ENCODE results near the gene INSIG1. TPM values are rescaled to one million over a fixed set of nuclear protein-coding genes. Genes with fewer than 3 reads are reported as not detected.

INSIG1 gene
- total and polyA plus RNA-seq, 2 donors (not counting 3 experiments of a cell fraction or from before 2014, with no cell fraction given), result 79.3 to 102 TPM

DNA sequence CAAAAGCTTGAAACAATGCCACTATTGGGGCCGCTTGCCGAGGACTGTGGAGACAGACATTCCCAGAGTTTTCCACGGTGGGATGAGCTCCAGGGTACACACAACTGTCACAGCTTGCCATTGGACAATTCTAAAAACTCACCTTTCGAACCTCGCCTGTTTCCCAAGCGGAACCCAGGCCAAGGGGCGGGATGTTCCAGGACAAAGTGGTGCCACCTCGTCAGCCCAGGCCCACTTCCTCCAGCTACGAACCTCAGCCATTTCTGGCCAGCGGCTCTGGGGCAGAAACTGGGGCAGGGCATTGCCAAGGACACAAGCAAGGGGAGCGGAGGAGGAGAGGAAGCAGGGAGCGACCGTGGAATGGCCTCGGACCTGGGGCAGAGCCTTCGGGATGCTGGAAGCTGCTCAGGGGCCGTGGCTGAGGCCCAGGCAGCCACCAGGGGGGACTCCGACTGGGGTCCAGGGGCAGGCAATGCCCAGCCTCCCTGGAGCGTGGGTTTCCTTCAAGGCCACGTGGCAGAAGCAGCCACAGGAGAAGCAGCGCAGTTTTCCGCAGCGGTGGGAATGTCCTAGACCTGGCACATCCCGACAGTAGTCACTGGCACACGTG, 44.7 kb upstream of the INSIG1 start:
- H3K4me2 ChIP-seq (ENCODE audit: insufficient read depth, low read length), result no peak overlapping the region
- intact Hi-C loops (cut with micrococcal nuclease), result loop anchor here (1.0 kb wide), 2 partner anchors 48 to 63 kb away; no protein-coding TSS in a partner anchor

More for the DNA sequence above, 44.7 kb upstream of the INSIG1 start:
- dilution Hi-C loops (cut with MboI; ENCODE audit: extremely low pct_ligation_motif_present, low sequenced_read_pairs), result no loop called here
- Histone ChIP-seq H3K36me3 (ENCODE audit: control insufficient read depth in 2 of 2, extremely low read depth in 1 of 2, insufficient read depth in 2 of 2, low read length in 2 of 2) (no peaks in the 10 kb centered on the region), H3K27ac (ENCODE audit: insufficient read depth, low read depth, low read length) (no peak overlapping the region), H3K4me3 (replicated peaks in 1 of 3; ENCODE audit: insufficient read depth in 1 of 3, low read depth in 1 of 3, low read length in 3 of 3) (no peak overlapping the region), H3K9me1 (replicated peaks; ENCODE audit: control insufficient read depth, extremely low read depth, insufficient read depth, low read length) (no peaks in the 10 kb centered on the region), H3K9me3 (replicated peaks; ENCODE audit: control insufficient read depth, insufficient read depth, low read length) (no peaks in the 10 kb centered on the region), H3K9ac (replicated peaks; ENCODE audit: extremely low read depth, insufficient read depth, low read length) (no peak overlapping the region), H2AFZ (ENCODE audit: low read depth, low read length) (peak overlapping the region; percentile 3), H4K20me1 (replicated peaks; ENCODE audit: control insufficient read depth, extremely low read depth, insufficient read depth, low read length) (no peaks in the 10 kb centered on the region), H3K4me1 (ENCODE audit: control insufficient read depth, extremely low read depth, insufficient read depth, low read length) (peaks cover 12% of the 10 kb centered on the region), H3K79me2 (ENCODE audit: control insufficient read depth, insufficient read depth, low read length) (no peaks in the 10 kb centered on the region), H3K27me3 (ENCODE audit: control insufficient read depth in 2 of 2, insufficient read depth in 2 of 2, low read length in 2 of 2) (no peaks in the 10 kb centered on the region)
- no peak for DNase-seq (ENCODE audit: low read depth, low spot score)
- no TSS peak for BruUV-seq (replicated peaks)
- TF ChIP-seq, protein P1, sequence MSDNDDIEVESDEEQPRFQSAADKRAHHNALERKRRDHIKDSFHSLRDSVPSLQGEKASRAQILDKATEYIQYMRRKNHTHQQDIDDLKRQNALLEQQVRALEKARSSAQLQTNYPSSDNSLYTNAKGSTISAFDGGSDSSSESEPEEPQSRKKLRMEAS (IDR thresholded peaks at IDR 0.05; ENCODE audit: insufficient read depth, insufficient read length), result no peak
- TF ChIP-seq MYC (IDR thresholded peaks at IDR 0.05; ENCODE audit: low read depth, low read length), result no peak
- no peak for TF ChIP-seq POLR2AphosphoS5 (IDR thresholded peaks at IDR 0.05; ENCODE audit: insufficient read depth, low read depth, low read length)
- TF ChIP-seq FOS (IDR thresholded peaks at IDR 0.05; ENCODE audit: borderline replicate concordance, insufficient read depth, low read length), result no peak
- TF ChIP-seq, protein P2, sequence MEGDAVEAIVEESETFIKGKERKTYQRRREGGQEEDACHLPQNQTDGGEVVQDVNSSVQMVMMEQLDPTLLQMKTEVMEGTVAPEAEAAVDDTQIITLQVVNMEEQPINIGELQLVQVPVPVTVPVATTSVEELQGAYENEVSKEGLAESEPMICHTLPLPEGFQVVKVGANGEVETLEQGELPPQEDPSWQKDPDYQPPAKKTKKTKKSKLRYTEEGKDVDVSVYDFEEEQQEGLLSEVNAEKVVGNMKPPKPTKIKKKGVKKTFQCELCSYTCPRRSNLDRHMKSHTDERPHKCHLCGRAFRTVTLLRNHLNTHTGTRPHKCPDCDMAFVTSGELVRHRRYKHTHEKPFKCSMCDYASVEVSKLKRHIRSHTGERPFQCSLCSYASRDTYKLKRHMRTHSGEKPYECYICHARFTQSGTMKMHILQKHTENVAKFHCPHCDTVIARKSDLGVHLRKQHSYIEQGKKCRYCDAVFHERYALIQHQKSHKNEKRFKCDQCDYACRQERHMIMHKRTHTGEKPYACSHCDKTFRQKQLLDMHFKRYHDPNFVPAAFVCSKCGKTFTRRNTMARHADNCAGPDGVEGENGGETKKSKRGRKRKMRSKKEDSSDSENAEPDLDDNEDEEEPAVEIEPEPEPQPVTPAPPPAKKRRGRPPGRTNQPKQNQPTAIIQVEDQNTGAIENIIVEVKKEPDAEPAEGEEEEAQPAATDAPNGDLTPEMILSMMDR (IDR thresholded peaks at IDR 0.05; ENCODE audit: extremely low read depth in 1 of 2, insufficient read depth in 1 of 2, low read depth in 1 of 2, low read length in 2 of 2), result no peak
- TF ChIP-seq GATA2 (IDR thresholded peaks at IDR 0.05; ENCODE audit: insufficient read depth, insufficient read length, low read depth, low read length), result no peak
- no peak for TF ChIP-seq POLR2A (IDR thresholded peaks at IDR 0.05; ENCODE audit: low read depth, low read length)
- TF ChIP-seq EZH2 (IDR thresholded peaks at IDR 0.05; ENCODE audit: borderline replicate concordance, low read depth, low read length, severe bottlenecking), result no peak
- CTCF ChIA-PET, result interaction anchor here (0.6 to 2.7 kb wide), 10 partner anchors 9 to 326 kb away, joined by 3 to 11 read pairs (median 4); no protein-coding TSS in a partner anchor
- no peak for FAIRE-seq
- POLR2A ChIA-PET, result no interaction called here
